Measurements from ENCODE around the gene CACNB2.

- no peak for TF ChIP-seq POLR2A (IDR thresholded peaks at IDR 0.05)
- TF ChIP-seq CTCF (IDR thresholded peaks at IDR 0.05) = no peak
These were observed 260.7 kb downstream of the CACNB2 start for GRCh38 chr10:18400906-18401245.
